OCI-LY3 (cell line): ENCODE measurements around the gene MLXIPL.

Experiments
- H2AFZ ChIP-seq: fragments of 200-600, 300-600 bp; shearing (Covaris generic); 2 replicates; pipeline ENCODE4 v1.6.0; 2014; ENCODE audit warnings: antibody characterized with exemption, low read depth, low read length
- H3K27ac ChIP-seq: fragments of 200-600, 300-600 bp; sonication (generic); 2 replicates; pipeline ENCODE4 v1.5.1; 2014; ENCODE audit warnings: mild to moderate bottlenecking, low read length, moderate library complexity, mixed read lengths
- H3K27me3 ChIP-seq: fragments of 200-600, 300-600 bp; sonication (generic); 2 replicates; pipeline ENCODE4 v1.6.1; 2014; ENCODE audit warnings: low read depth, low read length, mixed read lengths
- H3K36me3 ChIP-seq: fragments of 200-600, 300-600 bp; sonication (generic); replicated peaks from 2 replicates; pipeline ENCODE3; 2014; ENCODE audit warnings: low read depth, low read length, mixed read lengths
- H3K4me1 ChIP-seq: fragments of 300-600, 200-600 bp; sonication (generic); 2 replicates; pipeline ENCODE4 v1.6.1; 2014; ENCODE audit warnings: low read length, mixed read lengths
- H3K4me2 ChIP-seq: fragments of 200-600, 300-600 bp; sonication (generic); 2 replicates; pipeline ENCODE4 v1.6.1; 2014; ENCODE audit warnings: low read length, mixed read lengths
- H3K4me3 ChIP-seq: fragments of 300-600, 200-600 bp; sonication (generic); 2 replicates; pipeline ENCODE4 v1.5.1; 2014; ENCODE audit warnings: antibody characterized with exemption, mild to moderate bottlenecking, low read length, moderate library complexity
- H3K79me2 ChIP-seq: fragments of 300-600, 200-600 bp; shearing (Covaris generic); 2 replicates; pipeline ENCODE4 v1.6.1; 2014; ENCODE audit warnings: mild to moderate bottlenecking, low read length, mixed read lengths
- H3K9ac ChIP-seq: fragments of 300-600, 200-600 bp; shearing (Covaris generic); 2 replicates; pipeline ENCODE4 v1.6.0; 2014; ENCODE audit warnings: mild to moderate bottlenecking, low read length, moderate library complexity
- H3K9me3 ChIP-seq: fragments of 200-600, 300-600 bp; shearing (Covaris generic); 2 replicates; pipeline ENCODE4 v1.6.1; 2014; ENCODE audit warnings: low read length, mixed read lengths; ENCODE audit not compliant: insufficient read depth
- H4K20me1 ChIP-seq: fragments of 200-600, 300-600 bp; sonication (generic); 2 replicates; pipeline ENCODE4 v1.6.1; 2016; ENCODE audit warnings: low read length, mixed read lengths; ENCODE audit not compliant: insufficient read depth
- EZH2phosphoT487 ChIP-seq: fragments of 200-600 bp; shearing (Covaris generic); IDR thresholded peaks from 2 replicates; pipeline ENCODE4 v1.6.1; 2018; ENCODE audit warnings: antibody characterized with exemption, mixed run types, low read depth
- TF ChIP-seq, protein P1 (sequence below): fragments of 200-600, 300-600 bp; sonication (generic); IDR thresholded peaks from 2 replicates; pipeline ENCODE4 v1.5.1; 2014; ENCODE audit warnings: antibody characterized with exemption, low read length, low read depth

MLXIPL gene, protein sequence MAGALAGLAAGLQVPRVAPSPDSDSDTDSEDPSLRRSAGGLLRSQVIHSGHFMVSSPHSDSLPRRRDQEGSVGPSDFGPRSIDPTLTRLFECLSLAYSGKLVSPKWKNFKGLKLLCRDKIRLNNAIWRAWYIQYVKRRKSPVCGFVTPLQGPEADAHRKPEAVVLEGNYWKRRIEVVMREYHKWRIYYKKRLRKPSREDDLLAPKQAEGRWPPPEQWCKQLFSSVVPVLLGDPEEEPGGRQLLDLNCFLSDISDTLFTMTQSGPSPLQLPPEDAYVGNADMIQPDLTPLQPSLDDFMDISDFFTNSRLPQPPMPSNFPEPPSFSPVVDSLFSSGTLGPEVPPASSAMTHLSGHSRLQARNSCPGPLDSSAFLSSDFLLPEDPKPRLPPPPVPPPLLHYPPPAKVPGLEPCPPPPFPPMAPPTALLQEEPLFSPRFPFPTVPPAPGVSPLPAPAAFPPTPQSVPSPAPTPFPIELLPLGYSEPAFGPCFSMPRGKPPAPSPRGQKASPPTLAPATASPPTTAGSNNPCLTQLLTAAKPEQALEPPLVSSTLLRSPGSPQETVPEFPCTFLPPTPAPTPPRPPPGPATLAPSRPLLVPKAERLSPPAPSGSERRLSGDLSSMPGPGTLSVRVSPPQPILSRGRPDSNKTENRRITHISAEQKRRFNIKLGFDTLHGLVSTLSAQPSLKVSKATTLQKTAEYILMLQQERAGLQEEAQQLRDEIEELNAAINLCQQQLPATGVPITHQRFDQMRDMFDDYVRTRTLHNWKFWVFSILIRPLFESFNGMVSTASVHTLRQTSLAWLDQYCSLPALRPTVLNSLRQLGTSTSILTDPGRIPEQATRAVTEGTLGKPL

DNA sequence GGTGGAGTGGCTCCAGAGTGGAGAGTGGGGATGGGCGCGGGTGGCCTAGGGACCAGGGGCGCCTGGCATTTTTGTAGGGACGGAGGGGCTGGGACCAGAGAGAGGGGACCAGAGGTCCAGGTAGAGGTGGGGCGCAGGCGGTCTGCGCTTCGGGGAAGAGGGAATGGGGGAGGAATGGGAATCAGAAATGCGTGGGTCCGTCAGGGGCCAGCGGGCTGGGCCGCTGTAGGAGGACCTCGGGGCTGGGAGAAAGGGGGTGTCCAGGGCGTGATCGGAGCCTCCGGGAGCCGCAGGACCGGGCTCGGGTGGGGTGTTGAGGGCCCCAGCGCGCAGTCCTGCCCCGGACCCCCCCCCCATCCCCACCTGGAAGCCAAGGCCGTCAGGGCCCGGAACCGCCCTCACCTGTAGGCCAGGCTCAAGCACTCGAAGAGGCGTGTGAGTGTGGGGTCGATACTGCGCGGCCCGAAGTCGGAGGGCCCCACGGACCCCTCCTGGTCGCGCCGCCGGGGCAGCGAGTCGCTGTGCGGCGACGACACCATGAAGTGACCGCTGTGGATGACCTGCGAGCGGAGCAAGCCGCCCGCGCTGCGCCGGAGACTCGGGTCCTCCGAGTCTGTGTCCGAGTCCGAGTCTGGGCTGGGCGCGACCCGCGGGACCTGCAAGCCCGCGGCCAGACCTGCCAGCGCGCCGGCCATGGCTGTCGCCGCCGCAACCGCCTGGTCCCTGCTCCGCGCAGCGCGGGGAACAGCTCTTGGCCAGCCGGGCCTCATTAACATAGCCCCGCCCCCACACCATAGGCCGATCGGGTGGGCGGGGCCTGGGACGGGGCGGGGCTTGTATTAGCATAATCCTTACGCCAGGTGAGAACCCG, at the start of gene MLXIPL:
MLXIPL (minus strand) TSS at position 725 of the 871 bp plus-strand sequence; CDS start at position 695, 30 bp downstream.
- no peak within 1 kb of the TSS for H2AFZ ChIP-seq
- no peak within 1 kb of the TSS for H3K4me2 ChIP-seq
- H3K36me3 ChIP-seq: no peaks in the 10 kb centered on the region
- no peak within 1 kb of the TSS for H3K9ac ChIP-seq
- H3K79me2 ChIP-seq: no peaks in the 10 kb centered on the region
- no peaks in the 10 kb centered on the region for H3K4me1 ChIP-seq
- H3K9me3 ChIP-seq: no peaks in the 10 kb centered on the region
- H3K27me3 ChIP-seq: peaks cover 22% of the 10 kb centered on the region
- H3K27ac ChIP-seq: no peak within 1 kb of the TSS
- TF ChIP-seq, protein P1, sequence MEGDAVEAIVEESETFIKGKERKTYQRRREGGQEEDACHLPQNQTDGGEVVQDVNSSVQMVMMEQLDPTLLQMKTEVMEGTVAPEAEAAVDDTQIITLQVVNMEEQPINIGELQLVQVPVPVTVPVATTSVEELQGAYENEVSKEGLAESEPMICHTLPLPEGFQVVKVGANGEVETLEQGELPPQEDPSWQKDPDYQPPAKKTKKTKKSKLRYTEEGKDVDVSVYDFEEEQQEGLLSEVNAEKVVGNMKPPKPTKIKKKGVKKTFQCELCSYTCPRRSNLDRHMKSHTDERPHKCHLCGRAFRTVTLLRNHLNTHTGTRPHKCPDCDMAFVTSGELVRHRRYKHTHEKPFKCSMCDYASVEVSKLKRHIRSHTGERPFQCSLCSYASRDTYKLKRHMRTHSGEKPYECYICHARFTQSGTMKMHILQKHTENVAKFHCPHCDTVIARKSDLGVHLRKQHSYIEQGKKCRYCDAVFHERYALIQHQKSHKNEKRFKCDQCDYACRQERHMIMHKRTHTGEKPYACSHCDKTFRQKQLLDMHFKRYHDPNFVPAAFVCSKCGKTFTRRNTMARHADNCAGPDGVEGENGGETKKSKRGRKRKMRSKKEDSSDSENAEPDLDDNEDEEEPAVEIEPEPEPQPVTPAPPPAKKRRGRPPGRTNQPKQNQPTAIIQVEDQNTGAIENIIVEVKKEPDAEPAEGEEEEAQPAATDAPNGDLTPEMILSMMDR: no peak
- TF ChIP-seq EZH2phosphoT487: no peak
- H3K4me3 ChIP-seq: no peak within 1 kb of the TSS
- no peaks in the 10 kb centered on the region for H4K20me1 ChIP-seq

DNA sequence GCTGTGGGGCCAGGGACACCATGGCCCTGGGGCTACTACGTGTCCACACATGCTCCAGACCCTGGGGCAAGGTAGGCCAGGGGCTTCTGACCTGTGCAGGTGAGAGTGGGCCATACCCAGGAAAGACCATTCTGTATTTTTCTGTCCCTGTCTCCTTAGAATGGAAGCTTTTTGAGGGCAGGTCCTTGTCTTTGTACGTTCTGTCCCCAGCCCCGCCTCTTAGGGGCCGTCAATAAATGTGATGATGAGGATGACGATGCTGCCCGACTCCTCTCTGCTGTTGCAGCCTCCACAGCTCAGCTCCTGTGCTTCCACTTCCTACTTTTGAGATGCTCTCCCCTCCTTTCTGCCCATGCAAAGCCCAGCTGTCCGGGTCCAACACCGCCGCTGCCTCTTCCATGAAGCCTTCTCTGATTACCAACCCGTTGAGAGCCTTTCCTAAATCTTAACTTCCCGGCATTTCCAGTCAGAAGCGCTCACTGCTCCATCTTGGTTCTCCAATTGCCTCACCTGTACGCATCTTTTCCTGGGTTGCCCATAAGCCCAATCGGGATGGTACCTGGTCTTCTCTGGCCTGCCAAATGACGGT, 47.6 kb upstream of the MLXIPL start:
- H3K4me3 ChIP-seq: no peak overlapping the region
- H3K4me2 ChIP-seq: no peak overlapping the region
- H3K27ac ChIP-seq: no peak overlapping the region
- no peaks in the 10 kb centered on the region for H3K36me3 ChIP-seq
- no peak overlapping the region for H2AFZ ChIP-seq
- H3K4me1 ChIP-seq: peaks cover 8% of the 10 kb centered on the region; the same call in 1 of the 2 replicates
- no peaks in the 10 kb centered on the region for H3K9me3 ChIP-seq
- H3K27me3 ChIP-seq: no peaks in the 10 kb centered on the region
- no peak overlapping the region for H3K9ac ChIP-seq
- H3K79me2 ChIP-seq: no peaks in the 10 kb centered on the region
- H4K20me1 ChIP-seq: no peaks in the 10 kb centered on the region
- TF ChIP-seq, protein P1: no peak
- TF ChIP-seq EZH2phosphoT487: no peak

DNA sequence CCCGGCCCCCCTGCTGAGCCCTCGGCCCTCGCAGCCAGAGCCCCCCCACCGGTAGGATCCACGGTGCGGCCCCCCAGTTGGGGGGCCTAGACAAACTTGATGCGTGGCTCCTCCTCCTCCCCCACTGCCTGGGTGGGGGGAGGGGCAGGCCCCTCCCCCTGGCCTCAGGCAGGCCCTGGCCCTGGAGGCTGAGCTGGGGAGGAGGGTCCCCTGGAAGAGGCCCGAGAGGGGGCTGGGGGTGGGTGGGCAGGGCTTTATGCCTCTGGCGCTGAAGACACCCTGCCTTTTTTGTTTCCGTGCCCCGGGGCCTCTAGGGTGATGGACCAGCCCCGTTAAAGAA, 47.0 kb upstream of the MLXIPL start:
- Histone ChIP-seq H4K20me1 (no peaks in the 10 kb centered on the region), H3K4me3 (no peak overlapping the region), H3K4me2 (no peak overlapping the region), H3K79me2 (no peaks in the 10 kb centered on the region), H3K9ac (no peak overlapping the region), H3K27me3 (no peaks in the 10 kb centered on the region), H3K4me1 (peaks cover 8% of the 10 kb centered on the region; the same call in 1 of the 2 replicates), H3K36me3 (no peaks in the 10 kb centered on the region), H3K27ac (no peak overlapping the region), H3K9me3 (no peaks in the 10 kb centered on the region), H2AFZ (no peak overlapping the region)
- no peak for TF ChIP-seq EZH2phosphoT487

DNA sequence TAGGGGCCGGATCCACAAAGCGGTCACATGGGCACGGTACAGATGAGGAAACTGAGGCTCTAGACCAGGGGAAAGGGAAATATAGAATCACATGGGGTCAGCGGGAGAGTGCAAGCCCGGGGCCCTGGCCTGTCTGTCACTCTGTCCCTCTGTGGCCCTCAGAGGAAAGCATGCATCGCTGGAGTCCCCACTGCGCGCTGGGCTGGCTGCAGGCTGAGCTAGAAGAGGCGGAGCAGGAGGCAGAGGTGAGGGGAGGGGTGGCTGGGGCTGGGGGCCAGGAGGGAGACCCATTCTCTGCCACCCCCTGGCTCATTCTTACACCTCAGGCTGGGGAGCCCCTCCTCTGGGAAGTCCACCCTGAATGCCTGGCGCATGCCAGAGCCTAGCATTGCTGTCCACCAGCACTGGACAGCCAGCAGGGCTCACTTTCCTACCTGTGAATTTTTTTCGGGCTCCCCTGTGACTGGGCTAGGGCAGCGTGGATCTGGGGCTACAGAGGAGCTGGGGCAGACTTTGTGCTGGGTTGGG, 45.6 kb upstream of the MLXIPL start:
- Histone ChIP-seq H3K4me2 (no peak overlapping the region), H3K79me2 (no peaks in the 10 kb centered on the region)

More for the DNA sequence above, 45.6 kb upstream of the MLXIPL start:
- no peak overlapping the region for H3K9ac ChIP-seq
- no peaks in the 10 kb centered on the region for H4K20me1 ChIP-seq
- peaks cover 9% of the 10 kb centered on the region; the same call in 1 of the 2 replicates for H3K27me3 ChIP-seq
- TF ChIP-seq, protein P1: no peak
- TF ChIP-seq EZH2phosphoT487: no peak
- no peaks in the 10 kb centered on the region for H3K36me3 ChIP-seq
- peaks cover 8% of the 10 kb centered on the region; the same call in 1 of the 2 replicates for H3K4me1 ChIP-seq
- no peaks in the 10 kb centered on the region for H3K9me3 ChIP-seq
- no peak overlapping the region for H2AFZ ChIP-seq
- H3K4me3 ChIP-seq: no peak overlapping the region
- no peak overlapping the region for H3K27ac ChIP-seq
